HG02798 (cell line): Measurements from ENCODE around the gene WDR1.

Source experiments
- ATAC-seq: cut with Tn5 transposase; IDR thresholded peaks from one replicate; pipeline ENCODE4 v1.9.1; 2021; ENCODE audit warnings: mild to moderate bottlenecking; ENCODE audit not compliant: unreplicated experiment, poor library complexity

Gene WDR1

GRCh38 chr4:10115271-10115796 is 1.3 kb downstream of the WDR1 start:
- no peak for ATAC-seq

GRCh38 chr4:10114607-10115006 is 2.0 kb downstream of the WDR1 start:
- no peak for ATAC-seq

GRCh38 chr4:10114147-10114546 is 2.5 kb downstream of the WDR1 start:
- ATAC-seq = no peak

- ATAC-seq = no peak
Measured at GRCh38 chr4:10113362-10114047, 3.1 kb downstream of the WDR1 start.

- no peak for ATAC-seq
Measured at GRCh38 chr4:10112658-10113284, 3.8 kb downstream of the WDR1 start.

- no peak for ATAC-seq
Measured at GRCh38 chr4:10111067-10111801, 5.4 kb downstream of the WDR1 start.

- ATAC-seq = no peak
Measured at GRCh38 chr4:10109995-10110670, 6.5 kb downstream of the WDR1 start.

- ATAC-seq = no peak
Measured at GRCh38 chr4:10108818-10109783, 7.5 kb downstream of the WDR1 start.

- no peak for ATAC-seq
Measured at GRCh38 chr4:10108391-10108790, 8.2 kb downstream of the WDR1 start.

- no peak for ATAC-seq
Measured at GRCh38 chr4:10107111-10108091, 9.2 kb downstream of the WDR1 start.

- ATAC-seq = peak; percentile 57
Measured at GRCh38 chr4:10106421-10107039, 10.1 kb downstream of the WDR1 start.

GRCh38 chr4:10105920-10106319 is 10.7 kb downstream of the WDR1 start:
- no peak for ATAC-seq

GRCh38 chr4:10105421-10105820 is 11.2 kb downstream of the WDR1 start:
- no peak for ATAC-seq

GRCh38 chr4:10104991-10105276 is 11.7 kb downstream of the WDR1 start:
- no peak for ATAC-seq

GRCh38 chr4:10104211-10104990 is 12.2 kb downstream of the WDR1 start:
- no peak for ATAC-seq

- no peak for ATAC-seq
Measured at GRCh38 chr4:10102474-10103332, 13.9 kb downstream of the WDR1 start.
